Activated T-cell treated with anti-CD3 and anti-CD28 coated beads, Interleukin-2, amount 50 U/mL, for 4 hours (primary cell): Measurements from ENCODE around the gene FIS1. TPM values are rescaled to one million over a fixed set of nuclear protein-coding genes. Genes with fewer than 3 reads are reported as not detected.
"Not testable (repeated sequence)": the region's sequence is repeated elsewhere in the genome, so short reads cannot be mapped to it uniquely, and the experiment has no call there.

ENCODE experiments used
- ATAC-seq, 2 donors: fragments of 200-7000 bp; cut with Tn5 transposase; one replicate each; pipeline ENCODE4 v1.10.0; 2021
- DNase-seq: peaks from one replicate; pipeline ENCODE4 v3.0.0-alpha.2; 2020
- H3K27me3 Mint-ChIP-seq: one replicate; pipeline ENCODE4 v1.8.0; 2021; ENCODE audit warnings: low read depth, mixed read lengths
- H3K36me3 Mint-ChIP-seq: one replicate; pipeline ENCODE4 v1.8.0; 2022; ENCODE audit warnings: mixed read lengths; ENCODE audit not compliant: insufficient read depth
- H3K4me1 Mint-ChIP-seq: one replicate; pipeline ENCODE4 v1.8.0; 2021; ENCODE audit warnings: low read depth, mixed read lengths
- H3K4me3 Mint-ChIP-seq: one replicate; pipeline ENCODE4 v1.8.0; 2021; ENCODE audit warnings: mild to moderate bottlenecking, moderate library complexity, mixed read lengths
- H3K9me3 Mint-ChIP-seq: one replicate; pipeline ENCODE4 v1.8.0; 2021; ENCODE audit warnings: mixed read lengths
- total RNA-seq, 3 donors: library from RNA; stranded (reverse); gene quantifications; one replicate each; pipeline ENCODE4 v1.2.1, GENCODE V29; 2021

FIS1 gene
- total RNA-seq, 3 donors from 2014 or later: 126 to 148 (median 136) TPM

GRCh38 chr7:101273206-101273605 is 28.3 kb upstream of the FIS1 start:
- ATAC-seq (no peak), DNase-seq (no peak)
- Mint-ChIP-seq H3K4me3 (no peak overlapping the region), H3K4me1 (no peaks in the 10 kb centered on the region), H3K9me3 (no peaks in the 10 kb centered on the region), H3K27me3 (peaks cover 24% of the 10 kb centered on the region), H3K36me3 (no peaks in the 10 kb centered on the region)

GRCh38 chr7:101271021-101271420 is 26.1 kb upstream of the FIS1 start:
- H3K4me1 Mint-ChIP-seq: no peaks in the 10 kb centered on the region

GRCh38 chr7:101269664-101270063 is 24.8 kb upstream of the FIS1 start:
- Mint-ChIP-seq H3K4me1 (no peaks in the 10 kb centered on the region), H3K27me3 (peaks cover 14% of the 10 kb centered on the region), H3K36me3 (no peaks in the 10 kb centered on the region), H3K4me3 (no peak overlapping the region), H3K9me3 (no peaks in the 10 kb centered on the region)
- DNase-seq (no peak), ATAC-seq (no peak)

More at GRCh38 chr7:101271021-101271420, 26.1 kb upstream of the FIS1 start:
- no peak for DNase-seq
- Mint-ChIP-seq H3K36me3 (no peaks in the 10 kb centered on the region), H3K27me3 (peaks cover 17% of the 10 kb centered on the region), H3K9me3 (no peaks in the 10 kb centered on the region), H3K4me3 (no peak overlapping the region)
- ATAC-seq: no peak

- H3K27me3 Mint-ChIP-seq: peaks cover 2% of the 10 kb centered on the region
- no peaks in the 10 kb centered on the region for H3K9me3 Mint-ChIP-seq
- ATAC-seq (no peak), DNase-seq (no peak)
- H3K4me1 Mint-ChIP-seq: no peaks in the 10 kb centered on the region
- H3K4me3 Mint-ChIP-seq: no peak overlapping the region
- H3K36me3 Mint-ChIP-seq: no peaks in the 10 kb centered on the region
Measured at GRCh38 chr7:101265622-101266516, 21.0 kb upstream of the FIS1 start.

- not testable (repeated sequence) for H3K36me3 Mint-ChIP-seq, H3K27me3 Mint-ChIP-seq, DNase-seq, ATAC-seq, H3K4me1 Mint-ChIP-seq, H3K9me3 Mint-ChIP-seq, H3K4me3 Mint-ChIP-seq
Measured at GRCh38 chr7:101264102-101264706, 19.3 kb upstream of the FIS1 start.

- Mint-ChIP-seq H3K9me3 (no peaks in the 10 kb centered on the region), H3K36me3 (no peaks in the 10 kb centered on the region), H3K27me3 (peaks cover 4% of the 10 kb centered on the region), H3K4me3 (no peak overlapping the region), H3K4me1 (no peaks in the 10 kb centered on the region)
- DNase-seq (no peak), ATAC-seq (no peak)
Measured at GRCh38 chr7:101258243-101258731, 13.4 kb upstream of the FIS1 start.

GRCh38 chr7:101255796-101256195 is 10.9 kb upstream of the FIS1 start:
- no peak for ATAC-seq
- Mint-ChIP-seq H3K4me3 (no peak overlapping the region), H3K4me1 (peaks cover 12% of the 10 kb centered on the region), H3K36me3 (peaks cover 4% of the 10 kb centered on the region), H3K9me3 (no peaks in the 10 kb centered on the region), H3K27me3 (peaks cover 4% of the 10 kb centered on the region)
- no peak for DNase-seq

- DNase-seq, H3K36me3 Mint-ChIP-seq, H3K27me3 Mint-ChIP-seq, ATAC-seq, H3K9me3 Mint-ChIP-seq: not testable (repeated sequence)
- H3K4me1 Mint-ChIP-seq: peaks cover 24% of the 10 kb centered on the region
- peak overlapping the region; percentile 99 for H3K4me3 Mint-ChIP-seq
Measured at GRCh38 chr7:101253199-101253598, 8.3 kb upstream of the FIS1 start.

GRCh38 chr7:101251871-101252659 is 7.2 kb upstream of the FIS1 start:
- no peaks in the 10 kb centered on the region for H3K9me3 Mint-ChIP-seq
- H3K4me3 Mint-ChIP-seq: peak overlapping the region; percentile 99
- peaks cover 2% of the 10 kb centered on the region for H3K27me3 Mint-ChIP-seq
- peaks cover 26% of the 10 kb centered on the region for H3K4me1 Mint-ChIP-seq
- peak; percentile 97 for DNase-seq
- peak; percentile 99 to 100 for ATAC-seq
- peaks cover 13% of the 10 kb centered on the region for H3K36me3 Mint-ChIP-seq

- DNase-seq: no peak
- Mint-ChIP-seq H3K27me3 (no peaks in the 10 kb centered on the region), H3K4me1 (peaks cover 33% of the 10 kb centered on the region)
Measured at GRCh38 chr7:101250324-101250723, 5.4 kb upstream of the FIS1 start.

GRCh38 chr7:101248276-101248675 is 3.4 kb upstream of the FIS1 start:
- Mint-ChIP-seq H3K27me3 (no peaks in the 10 kb centered on the region), H3K9me3 (no peaks in the 10 kb centered on the region), H3K36me3 (peaks cover 17% of the 10 kb centered on the region), H3K4me1 (peaks cover 44% of the 10 kb centered on the region), H3K4me3 (no peak overlapping the region)
- ATAC-seq (no peak), DNase-seq (no peak)

More at GRCh38 chr7:101250324-101250723, 5.4 kb upstream of the FIS1 start:
- ATAC-seq: no peak
- Mint-ChIP-seq H3K9me3 (no peaks in the 10 kb centered on the region), H3K4me3 (peak overlapping the region; percentile 99), H3K36me3 (peaks cover 17% of the 10 kb centered on the region)

- H3K9me3 Mint-ChIP-seq: no peaks in the 10 kb centered on the region
- peaks cover 11% of the 10 kb centered on the region for H3K36me3 Mint-ChIP-seq
- H3K4me1 Mint-ChIP-seq: peaks cover 29% of the 10 kb centered on the region
- no peaks in the 10 kb centered on the region for H3K27me3 Mint-ChIP-seq
- DNase-seq (no peak), ATAC-seq (no peak)
- H3K4me3 Mint-ChIP-seq: peak overlapping the region; percentile 98
Measured at GRCh38 chr7:101245147-101245668, 327 bp upstream of the FIS1 start.

- Mint-ChIP-seq H3K36me3 (peaks cover 9% of the 10 kb centered on the region), H3K27me3 (no peaks in the 10 kb centered on the region), H3K4me1 (peaks cover 24% of the 10 kb centered on the region), H3K4me3 (peak overlapping the region; percentile 98), H3K9me3 (no peaks in the 10 kb centered on the region)
- DNase-seq (no peak), ATAC-seq (no peak)
Measured at GRCh38 chr7:101243646-101244374, 1.1 kb downstream of the FIS1 start.
